Effector memory CD4-positive, alpha-beta T cell (primary cell): ENCODE measurements around the gene CHKA.

Source experiments
- DNase-seq, 3 donors: peaks; one replicate each; pipeline ENCODE4 v3.0.0-alpha.2; 2020
- H3K27ac ChIP-seq: 2 replicates; pipeline ENCODE4 v1.7.0; 2013; ENCODE audit warnings: mild to moderate bottlenecking, low read length, moderate library complexity; ENCODE audit not compliant: insufficient read depth, poor library complexity, severe bottlenecking
- H3K27me3 ChIP-seq: replicated peaks from 2 replicates; pipeline ENCODE4 v1.7.0; 2013; ENCODE audit warnings: mild to moderate bottlenecking, low read length; ENCODE audit not compliant: insufficient read depth, control insufficient read depth, poor library complexity, severe bottlenecking
- H3K36me3 ChIP-seq: 2 replicates; pipeline ENCODE4 v1.7.0; 2013; ENCODE audit warnings: mild to moderate bottlenecking, low read length, moderate library complexity; ENCODE audit not compliant: control insufficient read depth, insufficient read depth
- H3K4me1 ChIP-seq: 2 replicates; pipeline ENCODE4 v1.7.0; 2013; ENCODE audit warnings: low read length, mild to moderate bottlenecking; ENCODE audit not compliant: control insufficient read depth, insufficient read depth, poor library complexity, severe bottlenecking
- H3K4me3 ChIP-seq: 2 replicates; pipeline ENCODE4 v1.7.0; 2013; ENCODE audit warnings: low read length, low read depth, mild to moderate bottlenecking; ENCODE audit not compliant: insufficient read depth, poor library complexity, severe bottlenecking
- H3K9me3 ChIP-seq: 2 replicates; pipeline ENCODE4 v1.7.0; 2013; ENCODE audit warnings: mild to moderate bottlenecking, low read length, moderate library complexity; ENCODE audit not compliant: control insufficient read depth

CHKA gene

DNA sequence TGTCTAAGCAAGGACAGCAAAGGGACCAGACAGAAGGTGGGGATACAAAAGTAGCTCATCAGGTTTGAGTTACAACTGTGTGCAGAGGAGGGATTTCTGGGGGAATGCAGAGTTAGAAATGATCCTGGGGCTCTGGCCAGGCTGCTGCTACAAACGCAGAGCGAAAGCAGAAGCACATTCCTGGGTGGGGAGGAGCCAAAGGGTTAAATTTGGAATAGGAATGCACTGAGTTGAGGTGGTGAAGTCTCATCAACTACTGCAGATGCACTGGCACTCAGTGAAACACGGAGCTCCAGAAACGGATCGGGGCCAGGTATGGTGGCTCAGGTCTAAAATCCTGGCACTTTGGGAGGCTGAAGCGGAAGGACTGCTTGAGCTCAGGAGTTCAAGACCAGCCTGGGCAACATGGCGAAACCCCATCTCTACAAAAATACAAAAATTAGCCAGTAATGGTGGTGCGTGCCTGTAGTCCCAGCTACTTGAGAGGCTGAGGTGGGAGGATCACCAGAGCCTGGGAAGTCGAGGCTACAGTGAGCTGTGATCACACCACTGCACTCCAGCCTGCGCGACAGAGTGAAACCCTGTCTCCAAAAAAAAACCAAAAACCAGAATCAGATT lies 3.2 kb downstream of the CHKA start:
- H3K4me3 ChIP-seq: no peak overlapping the region
- no peak overlapping the region for H3K27ac ChIP-seq
- no peaks in the 10 kb centered on the region for H3K27me3 ChIP-seq
- no peak for DNase-seq
- no peaks in the 10 kb centered on the region for H3K4me1 ChIP-seq
- H3K9me3 ChIP-seq: no peaks in the 10 kb centered on the region
- no peaks in the 10 kb centered on the region for H3K36me3 ChIP-seq

DNA sequence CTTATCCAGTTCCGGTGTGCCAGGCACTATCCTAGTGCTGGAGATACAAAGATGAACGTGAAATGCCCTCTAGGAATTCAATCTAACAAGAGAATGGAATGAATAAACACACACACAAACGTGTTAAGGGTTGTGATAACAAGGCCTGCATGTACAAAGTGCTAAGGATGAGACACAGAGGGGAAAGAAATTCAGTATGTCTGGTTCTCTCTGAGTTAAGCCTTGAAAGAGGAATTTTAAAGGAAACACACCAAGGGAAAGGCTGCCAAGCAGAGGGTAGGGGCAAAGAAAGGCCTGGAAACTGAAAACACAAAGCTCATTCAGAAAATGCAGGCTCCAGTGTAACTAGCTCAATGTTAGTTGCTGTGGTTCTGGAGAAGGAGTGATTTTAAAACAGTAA lies 4.2 kb downstream of the CHKA start:
- H3K9me3 ChIP-seq: no peaks in the 10 kb centered on the region
- H3K4me1 ChIP-seq: no peaks in the 10 kb centered on the region
- no peak for DNase-seq
- no peak overlapping the region for H3K27ac ChIP-seq
- no peaks in the 10 kb centered on the region for H3K27me3 ChIP-seq
- H3K36me3 ChIP-seq: no peaks in the 10 kb centered on the region
- H3K4me3 ChIP-seq: no peak overlapping the region

DNA sequence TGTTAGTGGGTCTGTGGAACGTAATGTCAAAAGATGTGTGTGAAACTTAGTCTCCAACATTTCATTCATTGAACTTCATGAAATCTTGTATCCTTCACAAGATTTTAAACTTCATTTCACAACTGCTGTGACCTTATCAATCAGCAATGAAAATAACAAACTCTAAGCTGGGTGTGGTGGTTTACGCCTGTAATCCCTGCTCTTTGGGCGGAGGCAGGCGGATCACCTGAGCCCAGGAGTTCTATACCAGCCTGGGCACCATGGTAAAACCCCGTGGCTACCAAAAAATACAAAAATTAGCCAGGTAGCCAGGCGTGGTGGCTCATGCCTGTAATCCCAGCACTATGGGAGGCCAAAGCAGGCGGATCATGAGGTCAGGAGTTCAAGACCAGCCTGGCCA lies 5.1 kb downstream of the CHKA start:
- no peaks in the 10 kb centered on the region for H3K27me3 ChIP-seq
- no peaks in the 10 kb centered on the region for H3K4me1 ChIP-seq
- no peak for DNase-seq
- no peak overlapping the region for H3K27ac ChIP-seq
- H3K4me3 ChIP-seq: no peak overlapping the region
- no peaks in the 10 kb centered on the region for H3K9me3 ChIP-seq
- H3K36me3 ChIP-seq: no peaks in the 10 kb centered on the region

DNA sequence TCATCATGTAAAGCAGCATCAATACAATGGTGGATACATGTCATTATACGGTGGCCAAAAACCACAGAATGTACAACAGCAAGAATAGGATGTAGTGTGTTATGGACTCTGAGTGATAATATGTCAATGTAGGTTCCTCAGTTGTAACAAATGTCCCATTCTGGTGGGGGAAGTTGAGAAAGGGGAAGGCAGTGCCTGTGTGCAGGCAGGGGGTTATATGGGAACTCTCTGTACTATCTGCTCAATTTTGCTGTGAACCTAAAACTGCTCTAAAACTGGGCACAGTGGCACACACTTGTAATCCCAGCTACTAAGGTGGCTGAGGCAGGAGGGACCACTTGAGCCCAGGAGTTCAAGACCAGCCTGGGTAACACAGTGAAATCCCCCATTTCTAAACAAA lies 5.9 kb downstream of the CHKA start:
- H3K4me3 ChIP-seq: no peak overlapping the region
- no peaks in the 10 kb centered on the region for H3K27me3 ChIP-seq
- no peak for DNase-seq
- H3K4me1 ChIP-seq: no peaks in the 10 kb centered on the region
- no peaks in the 10 kb centered on the region for H3K36me3 ChIP-seq
- H3K27ac ChIP-seq: no peak overlapping the region
- no peaks in the 10 kb centered on the region for H3K9me3 ChIP-seq

DNA sequence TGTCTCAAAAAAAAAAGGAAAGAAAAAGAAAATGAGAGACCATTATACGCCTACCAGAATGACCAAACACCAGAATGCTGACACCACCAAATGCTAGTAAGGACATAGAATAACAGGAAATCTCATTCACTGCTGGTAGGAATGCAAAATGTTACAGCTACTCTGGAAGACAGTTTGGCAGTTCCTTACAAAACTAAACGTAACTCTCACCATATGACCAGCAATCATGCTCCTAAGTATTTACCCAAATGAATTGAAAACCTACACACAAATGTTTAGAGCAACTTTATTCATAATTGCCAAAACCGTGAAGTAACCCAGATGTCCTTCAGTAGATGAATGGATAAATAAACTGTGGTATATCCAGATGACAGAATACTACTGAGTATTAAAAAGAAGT lies 7.2 kb downstream of the CHKA start:
- DNase-seq: no peak
- no peaks in the 10 kb centered on the region for H3K27me3 ChIP-seq
- no peak overlapping the region for H3K4me3 ChIP-seq
- no peak overlapping the region for H3K27ac ChIP-seq
- H3K36me3 ChIP-seq: no peaks in the 10 kb centered on the region
- H3K9me3 ChIP-seq: no peaks in the 10 kb centered on the region
- H3K4me1 ChIP-seq: no peaks in the 10 kb centered on the region

DNA sequence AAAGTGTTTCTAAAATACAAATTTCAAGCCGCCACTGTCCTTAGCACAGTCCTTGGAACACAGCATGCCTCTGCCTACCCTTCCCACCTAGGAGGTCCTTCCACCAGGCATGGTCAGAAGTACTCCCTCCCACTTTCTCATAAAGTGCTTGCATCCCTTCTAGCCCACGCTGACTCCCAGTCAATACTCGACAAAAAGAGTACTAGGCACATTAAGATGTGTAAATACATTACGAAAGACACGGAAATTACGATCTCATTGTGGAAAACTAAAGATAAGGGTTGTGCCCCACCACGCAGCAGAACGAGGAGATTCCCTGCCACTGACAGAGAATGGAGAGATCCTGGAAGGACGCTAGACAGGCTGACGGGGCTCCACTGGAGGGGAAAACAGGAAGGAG lies 13.5 kb downstream of the CHKA start:
- no peaks in the 10 kb centered on the region for H3K9me3 ChIP-seq
- H3K4me3 ChIP-seq: no peak overlapping the region
- H3K4me1 ChIP-seq: no peaks in the 10 kb centered on the region
- H3K27me3 ChIP-seq: no peaks in the 10 kb centered on the region
- DNase-seq: no peak
- no peaks in the 10 kb centered on the region for H3K36me3 ChIP-seq
- H3K27ac ChIP-seq: no peak overlapping the region

DNA sequence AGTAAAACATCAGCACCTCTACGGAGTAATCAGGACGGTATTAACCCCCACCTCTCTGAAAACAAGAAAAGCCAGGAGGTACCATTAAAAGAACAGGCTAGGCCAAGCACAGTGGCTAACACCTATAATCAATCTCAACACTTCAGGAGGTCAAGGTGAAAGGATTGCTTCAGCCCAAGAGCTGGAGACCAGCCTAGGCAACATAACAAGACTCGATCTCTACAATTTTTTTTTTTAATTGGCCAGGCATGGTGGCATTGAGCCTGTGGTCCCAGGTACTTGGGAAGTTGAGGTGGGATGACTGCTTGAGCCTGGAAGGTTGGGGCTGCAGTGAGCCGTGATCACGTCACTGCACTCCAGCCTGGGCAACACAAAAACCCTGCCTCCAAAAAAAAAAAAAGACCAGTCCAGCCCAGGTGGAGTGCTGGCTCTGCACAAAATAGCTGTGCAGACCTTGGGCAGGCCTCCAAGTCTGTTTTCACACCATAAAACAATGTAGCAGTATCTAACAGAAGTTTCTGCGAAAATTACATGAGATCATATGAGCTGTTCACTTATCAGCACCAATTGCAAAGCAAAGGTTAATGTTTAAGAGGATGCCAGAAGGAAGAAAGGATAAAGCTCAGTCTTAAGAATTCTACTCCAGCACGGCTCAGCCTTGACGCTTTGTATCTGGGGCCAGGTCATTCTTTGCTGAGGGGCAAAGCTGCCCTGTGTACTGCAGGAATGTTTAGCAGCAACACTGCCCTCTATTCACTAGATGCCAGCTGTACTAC lies 14.8 kb downstream of the CHKA start:
- H3K27me3 ChIP-seq: no peaks in the 10 kb centered on the region
- DNase-seq: no peak
- no peaks in the 10 kb centered on the region for H3K36me3 ChIP-seq
- H3K4me1 ChIP-seq: no peaks in the 10 kb centered on the region
- no peaks in the 10 kb centered on the region for H3K9me3 ChIP-seq
- no peak overlapping the region for H3K4me3 ChIP-seq
- no peak overlapping the region for H3K27ac ChIP-seq

DNA sequence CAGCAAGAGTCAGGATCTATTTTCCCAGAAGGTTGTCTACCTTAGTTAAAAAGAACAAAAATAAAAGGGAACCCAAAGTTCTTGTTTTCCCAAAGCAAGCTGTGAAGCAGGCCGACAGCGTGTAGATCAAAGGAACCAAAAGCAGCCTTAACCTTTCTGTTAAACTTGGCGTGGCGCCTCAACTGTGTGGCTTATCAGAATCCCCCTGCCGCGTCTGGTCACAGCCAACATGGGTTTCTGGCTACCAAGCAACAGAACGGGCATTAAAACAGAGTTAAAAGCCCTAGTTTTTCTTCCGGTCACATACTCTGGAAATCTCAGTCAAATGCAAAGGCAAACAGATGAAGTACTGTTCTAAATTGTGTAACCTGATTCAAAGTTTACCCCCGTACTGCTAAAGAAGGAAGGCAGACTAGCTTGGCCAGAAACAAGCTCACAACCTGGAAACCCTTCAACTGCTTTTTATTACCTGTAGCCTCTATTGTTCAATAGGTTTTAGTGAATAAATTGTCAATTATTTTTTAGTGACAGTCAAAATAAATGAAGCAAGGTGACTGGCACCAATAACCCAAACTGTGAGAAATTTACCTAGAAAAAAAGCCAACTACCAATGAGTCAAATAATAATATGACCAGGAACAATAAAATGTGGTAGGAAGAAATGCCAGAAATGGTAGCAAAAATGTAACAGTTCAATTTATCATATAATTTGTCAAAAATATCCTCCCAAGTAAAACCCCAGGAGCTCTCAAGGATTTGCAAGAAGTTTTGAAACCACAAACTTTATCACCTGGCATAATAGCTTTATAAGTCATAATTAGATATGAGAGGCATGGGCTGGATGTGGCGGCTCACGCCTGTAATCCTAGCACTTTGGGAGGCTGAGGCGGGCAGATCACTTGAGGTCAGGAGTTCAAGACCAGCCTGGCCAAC lies 21.4 kb downstream of the CHKA start:
- Histone ChIP-seq H3K9me3 (no peaks in the 10 kb centered on the region), H3K36me3 (no peaks in the 10 kb centered on the region), H3K27ac (no peak overlapping the region), H3K4me1 (no peaks in the 10 kb centered on the region), H3K27me3 (no peaks in the 10 kb centered on the region), H3K4me3 (no peak overlapping the region)
- no peak for DNase-seq

DNA sequence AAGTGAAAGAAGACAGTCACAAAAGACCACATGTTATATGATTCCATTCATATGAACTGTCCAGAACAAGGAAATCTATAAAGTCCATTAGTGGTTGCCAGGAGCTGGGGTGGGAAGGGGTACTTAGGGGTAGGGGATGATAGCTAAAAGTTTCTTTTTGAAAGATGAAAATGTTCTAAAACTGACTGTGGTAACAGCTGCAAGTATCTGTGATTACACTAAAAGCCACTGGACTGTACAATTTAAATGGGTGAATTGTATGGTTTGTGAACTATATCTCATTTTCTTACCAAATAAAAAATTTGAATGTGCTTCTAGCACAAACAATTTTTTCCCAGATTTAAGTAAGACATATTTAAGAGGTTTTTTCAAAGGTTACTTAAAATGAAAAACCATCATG lies 22.1 kb downstream of the CHKA start:
- no peaks in the 10 kb centered on the region for H3K4me1 ChIP-seq
- no peaks in the 10 kb centered on the region for H3K27me3 ChIP-seq
- H3K4me3 ChIP-seq: no peak overlapping the region
- no peaks in the 10 kb centered on the region for H3K36me3 ChIP-seq
- DNase-seq: no peak
- H3K9me3 ChIP-seq: no peaks in the 10 kb centered on the region
- H3K27ac ChIP-seq: no peak overlapping the region

DNA sequence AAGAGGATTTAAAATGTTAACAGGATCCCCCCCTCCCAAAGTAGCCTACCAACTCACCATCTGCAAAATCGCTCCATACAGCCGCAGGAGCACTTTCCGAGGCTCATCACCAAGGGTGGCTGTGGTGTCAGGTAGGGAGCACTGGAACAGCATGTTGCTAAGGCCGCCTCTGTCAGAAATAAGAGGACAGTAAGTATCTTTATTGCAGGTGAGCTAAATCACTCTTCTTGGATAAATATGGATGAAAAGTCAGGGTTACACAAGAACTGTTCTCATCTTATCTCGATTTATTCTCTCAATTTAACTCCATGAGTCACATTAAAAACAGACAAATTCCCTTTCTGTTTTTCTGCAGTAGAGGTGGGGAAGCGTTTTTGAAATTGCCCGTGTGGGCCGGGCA lies 24.2 kb downstream of the CHKA start:
- H3K27ac ChIP-seq: no peak overlapping the region
- H3K4me3 ChIP-seq: no peak overlapping the region
- no peaks in the 10 kb centered on the region for H3K27me3 ChIP-seq
- H3K36me3 ChIP-seq: no peaks in the 10 kb centered on the region
- DNase-seq: no peak
- no peaks in the 10 kb centered on the region for H3K9me3 ChIP-seq
- no peaks in the 10 kb centered on the region for H3K4me1 ChIP-seq
